Measurements from ENCODE around the gene SERF2.

- no peak for TF ChIP-seq ELF1 (CRISPR knock-in tag; IDR thresholded peaks at IDR 0.05)
- no peak for TF ChIP-seq ZSCAN25 (CRISPR knock-in tag; IDR thresholded peaks at IDR 0.05)
- no peak for TF ChIP-seq CTCF (CRISPR knock-in tag; IDR thresholded peaks at IDR 0.05)
- no peak for TF ChIP-seq ZNF431 (CRISPR knock-in tag; IDR thresholded peaks at IDR 0.05; ENCODE audit: borderline replicate concordance, low read depth)
- no peak for TF ChIP-seq SYNCRIP (IDR thresholded peaks at IDR 0.05; ENCODE audit: insufficient read depth, low read depth, low read length)
- TF ChIP-seq TP53 (CRISPR knock-in tag; conservative IDR thresholded peaks at IDR 0.05): no peak
- TF ChIP-seq ATF7 (IDR thresholded peaks at IDR 0.05): no peak
- TF ChIP-seq ATF7 (CRISPR knock-in tag; IDR thresholded peaks at IDR 0.05): no peak
Observed at GRCh38 chr15:43845421-43845820, 53.3 kb downstream of the SERF2 start.

Data from HepG2 (cell line).